Testis (tissue), 3 donors: ENCODE results near the gene HNRNPK. TPM values are rescaled to one million over a fixed set of nuclear protein-coding genes. Genes with fewer than 3 reads are reported as not detected.

Source experiments
- DNase-seq: peaks from one replicate; pipeline ENCODE4 v3.0.0-alpha.2; 2019
- H3K27ac ChIP-seq, 2 donors: fragments of 200-600 bp; sonication (generic); one replicate each; pipeline ENCODE4 v1.5.1; 2019
- H3K27me3 ChIP-seq: fragments of 200-600 bp; sonication (generic); one replicate; pipeline ENCODE4 v1.5.1; 2019
- H3K36me3 ChIP-seq: fragments of 200-600 bp; sonication (generic); one replicate; pipeline ENCODE4 v1.5.1; 2017; ENCODE audit warnings: low read depth; ENCODE audit errors: missing control alignments
- H3K4me1 ChIP-seq: fragments of 200-600 bp; sonication (generic); one replicate; pipeline ENCODE4 v1.5.1; 2019
- H3K4me3 ChIP-seq, 2 donors: fragments of 200-600 bp; sonication (generic); one replicate each; pipeline ENCODE4 v1.5.1; 2017 to 2019
- H3K9me3 ChIP-seq: fragments of 200-600 bp; sonication (generic); one replicate; pipeline ENCODE4 v1.5.1; 2017
- CTCF ChIP-seq, 3 experiments: fragments of 450-650 bp in 2 of 3; fragments of 200-600 bp in 1 of 3; sonication (generic) in 1 of 3; IDR thresholded peaks; one replicate each; pipeline ENCODE4 v1.5.1; 2016 to 2019; ENCODE audit warnings: antibody characterized with exemption in 3 of 3, mild to moderate bottlenecking in 2 of 3, moderate library complexity in 1 of 3
- POLR2A ChIP-seq: fragments of 450-650 bp; IDR thresholded peaks from one replicate; pipeline ENCODE4 v1.6.1; 2017; ENCODE audit warnings: antibody characterized with exemption, mild to moderate bottlenecking, moderate library complexity
- WGBS, 2 donors: methylation state at CpG; one replicate each; pipeline ENCODE4 v1.1.5; 2018; 5-methylcytosine and 5-hydroxymethylcytosine counted together
- intact Hi-C: fragments of 100-400 bp; cut with DNase I; formaldehyde crosslinking; loops from one replicate; pipeline ENCODE4 v1.15.1; 2023; ENCODE audit warnings: low total_unique reads
- microRNA-seq, 2 donors: library from miRNA; unstranded; fragments of <30 nt; microRNA quantifications; one replicate each; pipeline ENCODE4, GENCODE V29; 2016; ENCODE audit warnings: borderline number of aligned reads in 2 of 2, borderline replicate concordance in 1 of 2
- polyA plus RNA-seq: library from polyadenylated mRNA; stranded (reverse); fragments of 350-450 nt; fragmentation: Illumina TruSeq; extraction: RNeasy Lipid Tissue Mini Kit (QIAGEN cat#74804); gene quantifications from one replicate; pipeline ENCODE4 v1.2.3, GENCODE V29; 2014; ENCODE audit warnings: low read depth, low replicate concordance; ENCODE audit not compliant: insufficient read depth
- small RNA-seq, 2 donors: library from RNA; depleted of rRNA; stranded (forward); fragments of <200 nt; gene quantifications; one replicate each; pipeline ENCODE3, GENCODE V24; 2016
- total RNA-seq, 2 donors: library from RNA; depleted of rRNA; stranded (reverse); fragments of >200 nt; gene quantifications; one replicate each; pipeline ENCODE4 v1.2.3, GENCODE V29; 2016

HNRNPK gene
- total and polyA plus RNA-seq, 3 donors from 2014 or later = 415 to 508 (median 496) TPM

- H3K27me3 ChIP-seq = no peaks in the 10 kb centered on the region
- no peak for DNase-seq
- no peaks in the 10 kb centered on the region for H3K9me3 ChIP-seq
- TF ChIP-seq CTCF (IDR thresholded peaks at IDR 0.05) = no peak
- TF ChIP-seq POLR2A = no peak
- H3K4me1 ChIP-seq = no peaks in the 10 kb centered on the region
- no peak overlapping the region for H3K4me3 ChIP-seq
- intact Hi-C loops = no loop called here
- H3K36me3 ChIP-seq = no peaks in the 10 kb centered on the region
- no peak overlapping the region for H3K27ac ChIP-seq
- WGBS, 2 donors = 93 to 100% methylated on average over 1 of the region's 1 CpG
These were observed 52.4 kb downstream of the HNRNPK start for GRCh38 chr9:83927591-83927990.

GRCh38 chr9:83920927-83921707 is 58.9 kb downstream of the HNRNPK start, which contains the start of gene KIF27:
KIF27 (minus strand) TSS chr9:83921432; CDS start chr9:83915591, 5,841 bp downstream.
- no peaks in the 10 kb centered on the region for H3K36me3 ChIP-seq
- H3K4me1 ChIP-seq = peaks cover 5% of the 10 kb centered on the region
- 0 to 1% methylated on average over 29 to 80 of the region's 92 CpGs for WGBS, 2 donors
- peak; percentile 99 for DNase-seq
- peak within 1 kb of the TSS; percentile 82 to 97 for H3K27ac ChIP-seq
- intact Hi-C loops = no loop called here
- peak within 1 kb of the TSS; percentile 78 to 99 for H3K4me3 ChIP-seq
- TF ChIP-seq CTCF (IDR thresholded peaks at IDR 0.05) = peak in 2 of 3 experiments; percentile 27 to 53
- TF ChIP-seq POLR2A = peak; percentile 17
- no peaks in the 10 kb centered on the region for H3K9me3 ChIP-seq
- no peaks in the 10 kb centered on the region for H3K27me3 ChIP-seq

GRCh38 chr9:83920469-83920926 is 59.5 kb downstream of the HNRNPK start:
- WGBS, 2 donors = 2 to 4% methylated on average over 14 to 16 of the region's 16 CpGs
- peak overlapping the region; percentile 82 to 97 for H3K27ac ChIP-seq
- H3K36me3 ChIP-seq = no peaks in the 10 kb centered on the region
- H3K9me3 ChIP-seq = no peaks in the 10 kb centered on the region
- TF ChIP-seq POLR2A (no peak), CTCF (IDR thresholded peaks at IDR 0.05) (peak in 2 of 3 experiments; percentile 0 to 26)
- intact Hi-C loops = no loop called here
- H3K27me3 ChIP-seq = no peaks in the 10 kb centered on the region
- H3K4me3 ChIP-seq = peak overlapping the region; percentile 78 to 99
- DNase-seq = peak; percentile 79
- peaks cover 5% of the 10 kb centered on the region for H3K4me1 ChIP-seq

- WGBS, 2 donors = 75 to 96% methylated on average over 1 of the region's 1 CpG
- H3K4me3 ChIP-seq = no peak overlapping the region
- no peaks in the 10 kb centered on the region for H3K36me3 ChIP-seq
- H3K27ac ChIP-seq = no peak overlapping the region
- intact Hi-C loops = no loop called here
- no peaks in the 10 kb centered on the region for H3K27me3 ChIP-seq
- H3K4me1 ChIP-seq = peaks cover 5% of the 10 kb centered on the region
- TF ChIP-seq POLR2A (no peak), CTCF (IDR thresholded peaks at IDR 0.05) (no peak)
- H3K9me3 ChIP-seq = no peaks in the 10 kb centered on the region
- no peak for DNase-seq
These were observed 60.9 kb downstream of the HNRNPK start for GRCh38 chr9:83919111-83919510.

Small RNA genes within 50 kb of the gene (microRNA-seq; reads per million reads assigned to microRNA genes)
- 59.1 to 78.7 reads per million in 2 donors for gene MIR7-1

Small RNA genes within 50 kb of the gene (small RNA-seq; reads per million reads assigned to genes)
- gene RF00019 = 0 reads per million in 2 donors

Other genes starting within 250 kb of the HNRNPK start
- gene GKAP1, start 162.4 kb downstream of the HNRNPK start, total RNA-seq = 100 to 1,000 TPM in 1 of 2 donors, 10 to 100 TPM in 1; 83.7 to 158 TPM
- 132 TPM for gene GKAP1, start 162.4 kb downstream of the HNRNPK start, polyA plus RNA-seq
- gene KIF27, start 58.8 kb downstream of the HNRNPK start, total RNA-seq = 10 to 100 TPM; 22.5 to 29.4 TPM
- 16.1 TPM for gene KIF27, start 58.8 kb downstream of the HNRNPK start, polyA plus RNA-seq
- 10 to 100 TPM; 12.0 to 13.9 TPM for gene RMI1, start 590 bp upstream of the HNRNPK start, total RNA-seq
- 10.7 TPM for gene RMI1, start 590 bp upstream of the HNRNPK start, polyA plus RNA-seq